HG02571 (cell line): ENCODE results near the gene FXYD5.

Experiments
- ATAC-seq: cut with Tn5 transposase; IDR thresholded peaks from one replicate; pipeline ENCODE4 v1.9.1; 2021; ENCODE audit warnings: mild to moderate bottlenecking, moderate library complexity; ENCODE audit not compliant: unreplicated experiment

FXYD5 gene

DNA sequence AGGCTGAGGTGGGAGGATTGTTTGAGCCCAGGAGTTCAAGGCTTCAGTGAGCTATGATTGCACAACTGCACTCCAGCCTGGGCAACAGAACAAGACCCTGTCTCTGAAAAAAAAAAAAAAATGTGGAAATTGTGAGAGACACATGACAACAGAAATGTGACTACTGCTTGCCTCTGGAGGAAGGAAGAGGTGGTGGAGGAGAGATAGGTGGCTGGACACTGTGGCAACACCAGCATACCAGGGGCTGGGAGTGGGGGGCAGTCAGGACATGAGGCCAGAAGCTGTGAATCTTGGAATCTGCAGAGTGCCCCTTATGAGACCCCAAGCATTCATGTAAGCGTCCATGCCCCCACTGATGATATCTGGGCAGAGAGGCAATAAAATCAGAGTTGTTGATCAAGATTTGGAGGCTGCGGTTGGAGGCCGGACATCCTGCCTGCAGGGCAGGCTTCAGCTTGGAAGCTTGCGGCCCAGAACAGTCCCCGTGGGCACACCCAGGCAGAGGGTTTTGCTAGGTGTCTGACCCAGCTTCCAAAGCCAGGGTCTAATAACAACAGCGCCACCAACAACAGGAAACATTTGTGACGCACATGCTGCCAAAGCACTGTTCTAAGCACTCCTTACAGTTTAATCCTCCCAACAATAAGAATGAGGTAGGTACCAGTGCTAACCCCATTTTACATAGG lies 57.2 kb downstream of the FXYD5 start:
- no peak for ATAC-seq

DNA sequence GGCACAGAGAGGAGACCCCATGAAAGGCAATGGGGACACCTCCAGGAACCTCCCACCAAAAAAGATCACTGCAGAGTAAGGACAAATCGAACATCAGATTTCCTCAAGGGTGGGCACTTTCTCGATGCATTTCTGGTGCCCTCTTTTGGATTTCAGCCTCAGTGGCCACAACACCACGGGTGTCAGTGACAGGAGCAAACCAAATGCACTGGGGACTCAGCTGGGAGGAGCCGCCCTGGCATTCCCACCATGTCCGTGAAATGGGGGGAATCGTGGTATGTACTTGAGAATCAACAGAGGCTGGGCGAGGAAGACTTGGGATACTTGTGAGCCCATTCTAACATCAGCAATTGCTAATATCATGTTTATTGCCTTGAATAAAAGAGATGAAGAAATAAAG lies 57.7 kb downstream of the FXYD5 start:
- no peak for ATAC-seq

DNA sequence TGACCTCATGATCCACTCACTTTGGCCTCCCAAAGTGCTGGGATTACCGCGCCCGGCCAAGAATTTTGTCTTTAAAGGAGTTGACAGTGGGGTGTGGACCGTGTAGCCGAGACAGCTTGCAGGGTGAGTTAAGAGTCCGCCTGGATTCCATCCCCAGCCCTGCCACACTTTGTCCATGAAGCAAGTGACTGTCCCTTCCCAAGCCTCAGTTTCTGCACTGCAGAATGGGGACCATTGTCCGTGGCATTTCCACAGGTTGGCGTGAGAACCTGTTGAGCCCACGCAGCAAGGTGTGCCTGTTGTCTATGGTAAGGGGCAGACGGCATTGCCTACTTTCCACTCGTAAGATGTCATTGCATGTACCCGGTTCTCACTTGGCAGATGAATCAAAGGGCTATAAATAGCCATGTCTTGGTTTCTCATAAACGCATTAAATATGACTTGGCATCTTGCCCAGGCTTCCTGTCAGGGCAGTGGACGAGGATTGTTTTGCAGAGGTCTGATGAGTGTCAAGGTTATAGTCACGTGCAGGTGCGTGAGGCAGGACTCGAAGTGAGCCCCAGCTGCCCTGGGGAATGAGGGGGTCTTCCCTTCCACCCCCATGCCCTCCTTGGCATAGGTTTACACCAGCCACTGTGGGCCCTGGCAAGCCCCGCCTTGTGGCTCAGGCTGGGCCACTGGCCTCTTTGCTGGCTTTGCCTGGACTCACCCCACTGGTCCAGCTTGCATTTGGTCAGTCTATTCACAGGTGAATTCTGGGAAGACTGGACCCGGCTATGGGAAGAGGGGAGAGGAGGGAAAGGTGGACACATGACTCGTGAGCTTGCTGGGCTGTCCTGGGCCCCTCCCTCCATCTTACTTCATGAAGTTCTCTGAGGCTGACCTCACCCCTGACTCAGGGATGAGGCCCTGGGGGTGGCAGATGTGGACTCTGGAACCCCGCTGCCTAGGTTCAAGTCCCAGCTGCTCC lies 59.4 kb downstream of the FXYD5 start:
- ATAC-seq = peak; percentile 44

DNA sequence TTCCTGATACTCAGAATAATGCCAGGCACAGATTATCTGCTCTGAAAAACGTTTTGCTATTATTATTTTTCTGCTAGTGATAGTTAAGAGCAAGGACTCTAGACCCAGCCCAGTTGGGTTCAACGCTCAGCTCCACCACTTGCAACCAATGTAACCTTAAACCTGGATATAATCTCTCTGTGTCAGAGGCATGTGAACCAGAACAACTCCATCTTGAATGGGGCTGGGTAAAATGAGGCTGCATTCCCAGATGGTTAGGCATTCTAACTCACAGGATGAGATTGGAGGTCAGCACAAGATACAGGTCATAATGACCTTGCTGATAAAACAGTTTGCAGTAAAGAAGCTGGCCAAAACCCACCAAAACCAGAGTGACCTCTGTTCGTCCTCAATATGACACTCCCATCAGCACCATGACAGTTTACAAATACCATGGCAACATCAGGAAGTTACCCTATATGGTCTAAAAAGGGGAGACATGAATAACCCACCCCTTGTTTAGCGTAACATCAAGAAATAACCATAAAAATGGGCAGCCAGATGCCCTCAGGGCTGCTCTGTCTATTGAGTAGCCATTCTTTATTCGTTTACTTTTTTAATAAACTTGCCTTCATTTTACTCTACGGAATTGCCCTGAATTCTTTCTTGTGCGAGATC lies 60.4 kb downstream of the FXYD5 start:
- ATAC-seq = no peak

DNA sequence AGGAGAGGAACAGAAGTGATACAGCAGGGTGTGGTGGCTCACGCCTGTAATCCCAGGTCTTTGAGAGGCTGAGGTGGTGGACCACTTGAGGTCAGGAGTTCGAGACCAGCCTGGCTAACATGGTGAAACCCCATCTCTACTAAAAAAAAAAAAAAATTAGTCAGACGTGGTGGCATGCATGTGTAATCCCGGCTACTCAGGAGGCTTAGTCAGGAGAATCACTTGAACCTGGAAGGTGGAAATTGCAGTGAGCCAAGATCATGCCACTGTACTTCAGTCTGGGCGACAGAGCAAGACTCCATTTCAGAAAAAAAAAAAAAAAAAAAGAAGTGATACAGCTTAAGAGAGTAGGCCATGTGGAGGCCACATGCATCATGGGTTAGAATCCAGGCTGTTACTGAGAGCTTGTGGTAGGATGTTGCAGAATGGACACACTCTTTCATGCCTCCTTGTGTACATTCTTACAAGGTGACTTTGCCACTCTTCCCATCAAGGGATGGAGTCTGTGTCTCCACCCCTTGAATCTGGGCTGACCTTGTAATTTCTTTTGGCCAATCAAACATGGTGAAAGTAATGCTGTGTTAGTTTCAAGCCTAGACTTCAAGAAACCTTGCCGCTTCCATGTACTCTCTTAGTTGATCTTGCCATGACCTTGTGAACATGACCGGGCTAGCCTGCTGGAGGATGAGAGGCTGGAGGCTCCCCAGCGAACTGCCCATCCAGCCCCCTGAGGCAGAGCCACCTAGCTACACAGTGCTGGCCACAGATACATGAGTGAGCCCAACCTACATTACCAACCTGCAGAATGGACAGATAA lies 61.7 kb downstream of the FXYD5 start:
- ATAC-seq = no peak

DNA sequence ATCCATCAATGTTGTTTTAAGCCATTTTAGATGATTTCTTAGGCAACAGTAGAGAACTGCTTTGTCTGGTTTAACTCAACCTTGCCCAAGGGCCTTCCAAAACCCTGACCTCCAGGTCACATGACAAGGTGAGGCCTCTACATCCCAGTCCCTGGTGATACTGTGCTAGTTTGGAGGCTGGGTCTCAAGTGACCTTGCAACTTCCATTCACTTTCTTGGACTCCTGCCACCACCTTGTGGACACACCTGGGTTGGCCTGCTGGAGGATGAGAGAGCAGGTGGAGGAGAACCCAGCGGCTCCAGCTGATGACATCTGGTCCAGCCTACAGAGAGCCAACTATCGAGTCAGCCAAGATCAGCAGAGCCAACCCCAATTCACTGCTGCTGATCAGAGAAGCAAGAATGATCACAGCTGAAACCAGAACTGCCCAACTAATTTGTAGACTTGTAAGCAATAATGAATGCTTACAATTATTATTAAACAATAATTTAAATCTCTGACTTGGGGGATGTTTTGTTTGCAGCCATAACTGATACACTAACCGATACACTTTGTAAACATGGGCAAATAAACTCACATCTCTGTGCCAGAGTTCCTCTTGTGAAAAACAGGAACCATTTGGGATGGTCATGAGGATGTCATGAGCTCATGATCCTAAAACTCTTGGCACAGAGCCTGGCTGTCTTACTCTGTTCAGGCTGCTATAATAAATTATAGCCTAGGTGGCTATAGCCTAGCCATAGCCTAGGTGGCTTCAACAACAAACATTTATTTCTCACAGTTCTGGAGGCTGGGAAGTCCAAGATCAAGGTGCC lies 62.5 kb downstream of the FXYD5 start:
- ATAC-seq = no peak

DNA sequence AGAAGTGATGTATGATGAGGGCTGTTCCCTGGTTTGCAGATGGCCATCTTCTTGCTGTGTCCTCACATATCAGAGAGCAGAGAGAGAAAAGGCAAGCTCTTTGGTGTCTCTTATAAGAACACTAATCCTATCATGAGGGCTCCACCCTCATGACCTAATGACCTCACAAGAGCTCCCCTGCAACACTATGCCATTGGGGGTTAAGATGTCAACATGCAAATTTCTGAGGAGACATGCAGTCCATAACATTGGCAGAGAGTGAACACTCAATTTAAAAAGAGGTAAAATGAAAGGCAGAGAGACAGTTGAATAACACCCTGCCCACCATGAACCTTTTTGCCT lies 63.1 kb downstream of the FXYD5 start:
- ATAC-seq = no peak

DNA sequence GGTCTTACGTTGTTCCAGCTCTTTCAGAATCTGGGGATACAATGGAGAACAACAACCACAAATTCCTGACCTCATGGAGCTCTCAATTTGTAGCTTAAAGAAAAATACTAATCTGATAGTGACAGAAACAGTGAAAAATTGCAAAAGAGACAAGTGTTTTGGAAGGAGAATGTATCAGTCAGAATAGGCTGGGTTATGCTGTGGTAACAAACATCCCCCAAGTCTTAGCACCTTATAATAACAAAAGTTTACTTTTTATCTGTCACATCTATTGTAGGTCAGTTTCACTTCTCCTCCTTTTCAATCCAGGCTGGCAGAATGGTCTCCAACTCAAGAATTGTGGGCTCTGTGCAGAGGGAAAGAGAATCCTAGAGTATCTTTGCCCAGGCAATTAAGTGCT lies 64.5 kb downstream of the FXYD5 start:
- ATAC-seq = no peak
